ENCODE measurements around the gene DDX55. TPM values are rescaled to one million over a fixed set of nuclear protein-coding genes. Genes with fewer than 3 reads are reported as not detected.
"Not testable (repeated sequence)": the region's sequence is repeated elsewhere in the genome, so short reads cannot be mapped to it uniquely, and the experiment has no call there.

DDX55 gene
- total and polyA plus RNA-seq, 2 experiments from 2014 or later: 15.2 to 16.1 TPM

GRCh38 chr12:123572391-123572790 is 29.5 kb upstream of the DDX55 start:
- Histone ChIP-seq H3K36me3 (no peaks in the 10 kb centered on the region), H3K9me3 (ENCODE audit: low read depth) (no peaks in the 10 kb centered on the region), H3K27me3 (no peaks in the 10 kb centered on the region), H3K4me1 (ENCODE audit: low read depth) (no peaks in the 10 kb centered on the region), H3K27ac (no peak overlapping the region), H3K4me3 (no peak overlapping the region)
- DNase-seq (ENCODE audit: low read depth in 1 of 2, low spot score in 1 of 2): no peak
- no peak for TF ChIP-seq CTCF (IDR thresholded peaks at IDR 0.05; ENCODE audit: low read depth, low read length)

GRCh38 chr12:123573870-123574269 is 28.0 kb upstream of the DDX55 start:
- H3K27ac ChIP-seq: no peak overlapping the region

GRCh38 chr12:123576611-123577010 is 25.3 kb upstream of the DDX55 start:
- H3K27me3 ChIP-seq: no peaks in the 10 kb centered on the region
- TF ChIP-seq CTCF (IDR thresholded peaks at IDR 0.05; ENCODE audit: low read depth, low read length): no peak
- no peaks in the 10 kb centered on the region for H3K36me3 ChIP-seq
- H3K4me1 ChIP-seq (ENCODE audit: low read depth): no peaks in the 10 kb centered on the region
- no peak overlapping the region for H3K4me3 ChIP-seq
- DNase-seq (ENCODE audit: low read depth in 1 of 2, low spot score in 1 of 2): no peak
- H3K9me3 ChIP-seq (ENCODE audit: low read depth): no peaks in the 10 kb centered on the region
- no peak overlapping the region for H3K27ac ChIP-seq

More at GRCh38 chr12:123573870-123574269, 28.0 kb upstream of the DDX55 start:
- no peak for TF ChIP-seq CTCF (IDR thresholded peaks at IDR 0.05; ENCODE audit: low read depth, low read length)
- H3K4me1 ChIP-seq (ENCODE audit: low read depth): no peaks in the 10 kb centered on the region
- H3K27me3 ChIP-seq: no peaks in the 10 kb centered on the region
- DNase-seq (ENCODE audit: low read depth in 1 of 2, low spot score in 1 of 2): no peak
- H3K4me3 ChIP-seq: no peak overlapping the region
- no peaks in the 10 kb centered on the region for H3K36me3 ChIP-seq
- H3K9me3 ChIP-seq (ENCODE audit: low read depth): no peaks in the 10 kb centered on the region

- peaks cover 6% of the 10 kb centered on the region for H3K4me1 ChIP-seq (ENCODE audit: low read depth)
- H3K9me3 ChIP-seq (ENCODE audit: low read depth): no peaks in the 10 kb centered on the region
- no peaks in the 10 kb centered on the region for H3K27me3 ChIP-seq
- TF ChIP-seq CTCF (IDR thresholded peaks at IDR 0.05; ENCODE audit: low read depth, low read length): no peak
- H3K27ac ChIP-seq: no peak overlapping the region
- no peaks in the 10 kb centered on the region for H3K36me3 ChIP-seq
- H3K4me3 ChIP-seq: no peak overlapping the region
- no peak for DNase-seq (ENCODE audit: low read depth in 1 of 2, low spot score in 1 of 2)
Measured at GRCh38 chr12:123578243-123578642, 23.7 kb upstream of the DDX55 start.

- DNase-seq (ENCODE audit: low read depth in 1 of 2, low spot score in 1 of 2); H3K4me3 ChIP-seq; H3K4me1 ChIP-seq (ENCODE audit: low read depth); H3K27me3 ChIP-seq; H3K36me3 ChIP-seq; H3K9me3 ChIP-seq (ENCODE audit: low read depth); H3K27ac ChIP-seq: not testable (repeated sequence)
Measured at GRCh38 chr12:123578829-123579228, 23.1 kb upstream of the DDX55 start.

- no peak for TF ChIP-seq CTCF (IDR thresholded peaks at IDR 0.05; ENCODE audit: low read depth, low read length)
- Histone ChIP-seq H3K27ac (no peak overlapping the region), H3K27me3 (no peaks in the 10 kb centered on the region), H3K4me1 (ENCODE audit: low read depth) (peaks cover 13% of the 10 kb centered on the region), H3K36me3 (no peaks in the 10 kb centered on the region), H3K4me3 (no peak overlapping the region), H3K9me3 (ENCODE audit: low read depth) (no peaks in the 10 kb centered on the region)
- no peak for DNase-seq (ENCODE audit: low read depth in 1 of 2, low spot score in 1 of 2)
Measured at GRCh38 chr12:123580772-123581171, 21.1 kb upstream of the DDX55 start.

Data from cardiac muscle cell (in vitro differentiated cells and primary cell).